Inflammatory macrophage treated with lipopolysaccharide for 1 hour (primary cell): Measurements from ENCODE around the gene RGS11.

Source experiments
- DNase-seq, 2 donors: peaks; one replicate each; pipeline ENCODE4 v3.0.0-alpha.2; 2020 to 2022

The RGS11 gene

GRCh38 chr16:296276-296675 lies 20.5 kb upstream of the RGS11 start:
- no peak for DNase-seq

GRCh38 chr16:293043-293775 lies 17.5 kb upstream of the RGS11 start:
- DNase-seq, result no peak

- DNase-seq, result no peak
These were observed 15.8 kb upstream of the RGS11 start for GRCh38 chr16:291539-291938.

GRCh38 chr16:290681-291405 lies 15.1 kb upstream of the RGS11 start:
- no peak for DNase-seq

GRCh38 chr16:290015-290680 lies 14.4 kb upstream of the RGS11 start:
- DNase-seq, result no peak

GRCh38 chr16:289395-289997 lies 13.8 kb upstream of the RGS11 start:
- DNase-seq, result no peak

GRCh38 chr16:287981-288920 lies 12.5 kb upstream of the RGS11 start:
- no peak for DNase-seq

- DNase-seq, result no peak
These were observed 11.6 kb upstream of the RGS11 start for GRCh38 chr16:287298-287811.

GRCh38 chr16:286491-287297 lies 10.9 kb upstream of the RGS11 start:
- no peak for DNase-seq

- DNase-seq, result no peak
These were observed 9.7 kb upstream of the RGS11 start for GRCh38 chr16:285146-286055.

GRCh38 chr16:284204-285120 lies 8.7 kb upstream of the RGS11 start:
- no peak for DNase-seq

- no peak for DNase-seq
These were observed 7.5 kb upstream of the RGS11 start, which contains the start of gene PDIA2 for GRCh38 chr16:283033-283805. TSS of gene PDIA2 (plus strand) at chr16:283164. CDS start at chr16:283170, 6 bp downstream.

- no peak for DNase-seq
These were observed 6.7 kb upstream of the RGS11 start for GRCh38 chr16:282491-282890.

GRCh38 chr16:281660-282255 lies 6.0 kb upstream of the RGS11 start:
- no peak for DNase-seq

- DNase-seq, result no peak
These were observed 5.4 kb upstream of the RGS11 start for GRCh38 chr16:280991-281659.

GRCh38 chr16:280552-280951 lies 4.8 kb upstream of the RGS11 start, which contains the start of gene ARHGDIG:
TSS of gene ARHGDIG (plus strand) at chr16:280591. CDS start at chr16:280681, 90 bp downstream.
- no peak for DNase-seq

- DNase-seq, result no peak
These were observed 4.3 kb upstream of the RGS11 start for GRCh38 chr16:280005-280460.
